ENCODE results near the gene SPEF2. TPM values are rescaled to one million over a fixed set of nuclear protein-coding genes. Genes with fewer than 3 reads are reported as not detected.

Gene SPEF2
- total and polyA plus RNA-seq, 10 of the 15 experiments (the other 5 are each of a cell fraction or from before 2014, with no cell fraction given): 0.03 to 2.0 (median 0.07) TPM; not detected in 3

GRCh38 chr5:35794684-35795375 is 177.2 kb downstream of the SPEF2 start:
- no peaks in the 10 kb centered on the region for H3K4me1 ChIP-seq (ENCODE audit: control insufficient read depth, insufficient read depth, low read length)
- H3K36me3 ChIP-seq (ENCODE audit: control insufficient read depth in 2 of 2, insufficient read depth in 2 of 2, low read length in 1 of 2): no peaks in the 10 kb centered on the region
- no peak for TF ChIP-seq MXI1 (IDR thresholded peaks at IDR 0.05; ENCODE audit: low read depth, low read length)
- no peak for TF ChIP-seq ESRRA (IDR thresholded peaks at IDR 0.05; ENCODE audit: low read length)
- TF ChIP-seq MTA2 (IDR thresholded peaks at IDR 0.05; ENCODE audit: low read depth): no peak
- TF ChIP-seq CBX5 (IDR thresholded peaks at IDR 0.05; ENCODE audit: low read depth): no peak
- no peak for TF ChIP-seq ZNF274 (IDR thresholded peaks at IDR 0.05; ENCODE audit: insufficient read depth, insufficient read length)
- no peak for TF ChIP-seq BACH1 (IDR thresholded peaks at IDR 0.05; ENCODE audit: borderline replicate concordance)
- no peak for TF ChIP-seq RAD51 (IDR thresholded peaks at IDR 0.05)
- no peak for TF ChIP-seq SMARCA5 (IDR thresholded peaks at IDR 0.05)
- TF ChIP-seq, protein P1, sequence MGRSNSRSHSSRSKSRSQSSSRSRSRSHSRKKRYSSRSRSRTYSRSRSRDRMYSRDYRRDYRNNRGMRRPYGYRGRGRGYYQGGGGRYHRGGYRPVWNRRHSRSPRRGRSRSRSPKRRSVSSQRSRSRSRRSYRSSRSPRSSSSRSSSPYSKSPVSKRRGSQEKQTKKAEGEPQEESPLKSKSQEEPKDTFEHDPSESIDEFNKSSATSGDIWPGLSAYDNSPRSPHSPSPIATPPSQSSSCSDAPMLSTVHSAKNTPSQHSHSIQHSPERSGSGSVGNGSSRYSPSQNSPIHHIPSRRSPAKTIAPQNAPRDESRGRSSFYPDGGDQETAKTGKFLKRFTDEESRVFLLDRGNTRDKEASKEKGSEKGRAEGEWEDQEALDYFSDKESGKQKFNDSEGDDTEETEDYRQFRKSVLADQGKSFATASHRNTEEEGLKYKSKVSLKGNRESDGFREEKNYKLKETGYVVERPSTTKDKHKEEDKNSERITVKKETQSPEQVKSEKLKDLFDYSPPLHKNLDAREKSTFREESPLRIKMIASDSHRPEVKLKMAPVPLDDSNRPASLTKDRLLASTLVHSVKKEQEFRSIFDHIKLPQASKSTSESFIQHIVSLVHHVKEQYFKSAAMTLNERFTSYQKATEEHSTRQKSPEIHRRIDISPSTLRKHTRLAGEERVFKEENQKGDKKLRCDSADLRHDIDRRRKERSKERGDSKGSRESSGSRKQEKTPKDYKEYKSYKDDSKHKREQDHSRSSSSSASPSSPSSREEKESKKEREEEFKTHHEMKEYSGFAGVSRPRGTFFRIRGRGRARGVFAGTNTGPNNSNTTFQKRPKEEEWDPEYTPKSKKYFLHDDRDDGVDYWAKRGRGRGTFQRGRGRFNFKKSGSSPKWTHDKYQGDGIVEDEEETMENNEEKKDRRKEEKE (IDR thresholded peaks at IDR 0.05): no peak
- TF ChIP-seq FOS (IDR thresholded peaks at IDR 0.05; ENCODE audit: borderline replicate concordance, extremely low read depth, insufficient read length): no peak
- no peak for TF ChIP-seq PAX8 (IDR thresholded peaks at IDR 0.05)
- intact Hi-C loops (cut with micrococcal nuclease; ENCODE audit: unreplicated experiment) (no loop called here), in situ Hi-C loops (cut with MboI) (no loop called here)
- no peak overlapping the region for H3K4me3 ChIP-seq
- CTCF ChIA-PET: interaction anchor here (0.7 to 3.5 kb wide), 8 partner anchors 8 to 144 kb away, joined by 3 to 24 read pairs (median 4); no protein-coding TSS in a partner anchor
- SMC1A ChIA-PET (ENCODE audit: uncharacterized antibody, unreplicated experiment): interaction anchor here (1.0 to 2.2 kb wide), 9 partner anchors 9 to 133 kb away, joined by 3 to 9 read pairs (median 4); no protein-coding TSS in a partner anchor
- H4K20me1 ChIP-seq (ENCODE audit: control insufficient read depth, insufficient read depth): no peaks in the 10 kb centered on the region
- H3K27me3 ChIP-seq (replicated peaks in 1 of 2; ENCODE audit: control insufficient read depth in 2 of 2, insufficient read depth in 2 of 2, low read length in 1 of 2): no peaks in the 10 kb centered on the region
- H3K79me2 ChIP-seq (ENCODE audit: control insufficient read depth, insufficient read depth, low read length): no peaks in the 10 kb centered on the region
- RAD21 ChIA-PET (ENCODE audit: unreplicated experiment): interaction anchor here (0.8 to 2.0 kb wide), 5 partner anchors 15 to 130 kb away, joined by 3 to 7 read pairs (median 4); no protein-coding TSS in a partner anchor
- POLR2A ChIA-PET: interaction anchor here (1.0 kb wide), 1 partner anchor 56 kb away, joined by 4 read pairs; no protein-coding TSS in a partner anchor
- DNase-seq (ENCODE audit: low read depth, low spot score) (no peak), FAIRE-seq (no peak), ATAC-seq (no peak)
- 37% methylated on average over 8 of the region's 8 CpGs for WGBS (ENCODE audit: insufficient coverage, insufficient replicate concordance, low lambda C conversion rate, missing lambda C conversion rate)
- no TSS peak for BruUV-seq (replicated peaks)
- no peak overlapping the region for H3K4me2 ChIP-seq (ENCODE audit: control insufficient read depth, insufficient read depth)
- no peak overlapping the region for H3K9ac ChIP-seq (ENCODE audit: control insufficient read depth, insufficient read depth, low read length)
- H2AFZ ChIP-seq (ENCODE audit: control insufficient read depth, low read depth, low read length): no peak overlapping the region
- H3K9me3 ChIP-seq (replicated peaks; ENCODE audit: control insufficient read depth, insufficient read depth, low read length): no peaks in the 10 kb centered on the region
- H3K27ac ChIP-seq (ENCODE audit: control insufficient read depth, insufficient read depth): no peak overlapping the region
